Hepatocyte (in vitro differentiated cells): ENCODE data around the gene GMDS. TPM values are rescaled to one million over a fixed set of nuclear protein-coding genes. Genes with fewer than 3 reads are reported as not detected.

Experiments
- DNase-seq: peaks from one replicate; pipeline ENCODE4 v3.0.0-alpha.2; 2016; ENCODE audit warnings: low spot score
- H2AFZ ChIP-seq: fragments of 200-600 bp; sonication (generic); 2 replicates; pipeline ENCODE4 v1.6.0; 2016; ENCODE audit warnings: antibody characterized with exemption, mild to moderate bottlenecking
- H3K27ac ChIP-seq: fragments of 200-600 bp; sonication (generic); 2 replicates; pipeline ENCODE4 v1.5.1; 2016; ENCODE audit warnings: mild to moderate bottlenecking
- H3K27me3 ChIP-seq: fragments of 200-600 bp; sonication (generic); 2 replicates; pipeline ENCODE4 v1.6.1; 2016
- H3K36me3 ChIP-seq: fragments of 200-600 bp; sonication (generic); replicated peaks from 2 replicates; pipeline ENCODE4 v1.5.1; 2016; ENCODE audit warnings: low read depth; ENCODE audit not compliant: insufficient read depth
- H3K4me1 ChIP-seq: fragments of 200-600 bp; sonication (generic); 2 replicates; pipeline ENCODE4 v1.5.1; 2016; ENCODE audit warnings: mild to moderate bottlenecking, moderate library complexity; ENCODE audit not compliant: insufficient read depth
- H3K4me2 ChIP-seq: fragments of 200-600 bp; sonication (generic); 2 replicates; pipeline ENCODE4 v1.6.0; 2016
- H3K4me3 ChIP-seq: fragments of 200-600 bp; sonication (generic); 2 replicates; pipeline ENCODE4 v1.5.1; 2016; ENCODE audit warnings: mild to moderate bottlenecking
- H3K79me2 ChIP-seq: fragments of 200-600 bp; sonication (generic); 2 replicates; pipeline ENCODE4 v1.6.0; 2017; ENCODE audit warnings: mild to moderate bottlenecking
- H3K9me2 ChIP-seq: fragments of 200-600 bp; sonication (generic); replicated peaks from 2 replicates; pipeline ENCODE4 v1.6.0; 2017; ENCODE audit warnings: mild to moderate bottlenecking; ENCODE audit not compliant: insufficient read depth
- H3K9me3 ChIP-seq: fragments of 200-600 bp; sonication (generic); 2 replicates; pipeline ENCODE4 v1.5.1; 2016; ENCODE audit warnings: low read depth, mild to moderate bottlenecking
- H4K20me1 ChIP-seq: fragments of 200-600 bp; sonication (generic); 2 replicates; pipeline ENCODE4 v1.6.0; 2016; ENCODE audit warnings: mild to moderate bottlenecking; ENCODE audit not compliant: insufficient read depth, poor library complexity, severe bottlenecking
- EZH2 ChIP-seq: fragments of 200-600 bp; sonication (generic); IDR thresholded peaks from 2 replicates; pipeline ENCODE4 v1.6.1; 2016; ENCODE audit warnings: antibody characterized with exemption, mild to moderate bottlenecking, borderline replicate concordance
- EZH2phosphoT487 ChIP-seq: fragments of 200-600 bp; sonication (generic); IDR thresholded peaks from one replicate; pipeline ENCODE4 v1.6.1; 2018; ENCODE audit warnings: antibody characterized with exemption, mild to moderate bottlenecking, low read depth, moderate library complexity; ENCODE audit not compliant: unreplicated experiment, severe bottlenecking
- WGBS: methylation state at CpG from one replicate; pipeline ENCODE4 v1.1.6; 2016; ENCODE audit warnings: low lambda C conversion rate; ENCODE audit errors: missing lambda C conversion rate; 5-methylcytosine and 5-hydroxymethylcytosine counted together
- polyA plus RNA-seq: library from polyadenylated mRNA; unstranded; fragments of >200 nt; fragmentation: Nextera tagmentation; extraction: Ambion mirVana; gene quantifications from 2 replicates; pipeline ENCODE4 v1.2.1, GENCODE V29; 2016
- total RNA-seq: library from RNA; depleted of rRNA; stranded (reverse); fragments of >200 nt; gene quantifications from 2 replicates; pipeline ENCODE4 v1.2.3, GENCODE V29; 2014
- TF ChIP-seq, protein P1 (sequence below): fragments of 200-600 bp; sonication (generic); IDR thresholded peaks from 2 replicates; pipeline ENCODE4 v1.5.1; 2016; ENCODE audit warnings: antibody characterized with exemption, mild to moderate bottlenecking; ENCODE audit not compliant: poor library complexity

GMDS gene
- total and polyA plus RNA-seq, 2 experiments from 2014 or later: 20.7 to 32.6 TPM

DNA sequence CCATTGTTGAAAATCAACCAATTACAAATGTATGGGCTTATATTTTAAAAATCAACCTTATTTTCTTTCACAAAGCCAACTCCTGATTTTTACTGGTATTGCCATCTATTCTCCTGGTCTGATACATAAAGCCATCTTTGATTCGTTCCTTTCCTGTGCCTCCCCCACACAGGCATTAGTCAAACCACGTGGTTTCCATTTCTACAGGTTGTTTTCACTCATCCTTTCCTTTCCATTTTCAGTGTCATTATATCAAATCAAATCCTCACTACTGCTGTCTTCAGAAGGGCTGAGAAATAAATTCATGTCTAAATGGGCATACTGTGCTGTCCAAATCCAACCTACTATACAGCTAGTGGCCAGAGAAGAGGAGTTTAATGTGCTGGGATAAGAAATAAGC is 354.4 kb downstream of the GMDS start:
- 92% methylated on average over 2 of the region's 2 CpGs for WGBS
- TF ChIP-seq EZH2: no peak
- TF ChIP-seq, protein P1, sequence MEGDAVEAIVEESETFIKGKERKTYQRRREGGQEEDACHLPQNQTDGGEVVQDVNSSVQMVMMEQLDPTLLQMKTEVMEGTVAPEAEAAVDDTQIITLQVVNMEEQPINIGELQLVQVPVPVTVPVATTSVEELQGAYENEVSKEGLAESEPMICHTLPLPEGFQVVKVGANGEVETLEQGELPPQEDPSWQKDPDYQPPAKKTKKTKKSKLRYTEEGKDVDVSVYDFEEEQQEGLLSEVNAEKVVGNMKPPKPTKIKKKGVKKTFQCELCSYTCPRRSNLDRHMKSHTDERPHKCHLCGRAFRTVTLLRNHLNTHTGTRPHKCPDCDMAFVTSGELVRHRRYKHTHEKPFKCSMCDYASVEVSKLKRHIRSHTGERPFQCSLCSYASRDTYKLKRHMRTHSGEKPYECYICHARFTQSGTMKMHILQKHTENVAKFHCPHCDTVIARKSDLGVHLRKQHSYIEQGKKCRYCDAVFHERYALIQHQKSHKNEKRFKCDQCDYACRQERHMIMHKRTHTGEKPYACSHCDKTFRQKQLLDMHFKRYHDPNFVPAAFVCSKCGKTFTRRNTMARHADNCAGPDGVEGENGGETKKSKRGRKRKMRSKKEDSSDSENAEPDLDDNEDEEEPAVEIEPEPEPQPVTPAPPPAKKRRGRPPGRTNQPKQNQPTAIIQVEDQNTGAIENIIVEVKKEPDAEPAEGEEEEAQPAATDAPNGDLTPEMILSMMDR: no peak
- no peak for TF ChIP-seq EZH2phosphoT487

DNA sequence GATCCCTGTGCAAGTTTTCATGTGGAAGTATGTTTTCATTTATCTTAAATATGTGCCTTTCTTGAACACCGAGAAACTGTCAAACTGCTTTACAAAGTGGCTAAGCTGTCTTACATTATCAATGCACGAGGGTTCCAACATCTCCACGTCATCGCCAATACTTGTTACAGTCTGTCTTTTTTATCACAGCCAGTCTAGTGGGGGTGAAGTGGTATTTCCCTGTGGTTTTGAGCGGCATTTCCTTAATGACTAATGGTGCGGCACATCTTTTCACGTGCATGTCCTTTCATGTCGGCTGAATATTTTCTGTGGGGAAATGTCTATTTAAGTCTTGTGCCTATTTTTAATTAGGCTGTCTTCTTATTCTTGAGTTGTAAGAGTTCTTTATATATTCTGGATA is 355.3 kb downstream of the GMDS start:
- Histone ChIP-seq H3K27me3 (no peaks in the 10 kb centered on the region), H3K79me2 (no peaks in the 10 kb centered on the region), H3K9me2 (no peaks in the 10 kb centered on the region), H3K4me2 (no peak overlapping the region), H3K36me3 (no peaks in the 10 kb centered on the region), H3K4me3 (no peak overlapping the region), H3K27ac (no peak overlapping the region), H4K20me1 (no peaks in the 10 kb centered on the region), H3K9me3 (no peaks in the 10 kb centered on the region), H2AFZ (no peak overlapping the region), H3K4me1 (peaks cover 8% of the 10 kb centered on the region)
- 95% methylated on average over 8 of the region's 8 CpGs for WGBS
- TF ChIP-seq, protein P1: no peak
- TF ChIP-seq EZH2 (no peak), EZH2phosphoT487 (no peak)
- no peak for DNase-seq

More for the DNA sequence above, 354.4 kb downstream of the GMDS start:
- H3K36me3 ChIP-seq: no peaks in the 10 kb centered on the region
- H3K9me2 ChIP-seq: no peaks in the 10 kb centered on the region
- H3K79me2 ChIP-seq: no peaks in the 10 kb centered on the region
- DNase-seq: no peak
- H3K27me3 ChIP-seq: no peaks in the 10 kb centered on the region
- no peaks in the 10 kb centered on the region for H4K20me1 ChIP-seq
- no peak overlapping the region for H3K4me2 ChIP-seq
- H3K4me3 ChIP-seq: no peak overlapping the region
- H3K4me1 ChIP-seq: no peaks in the 10 kb centered on the region
- H3K27ac ChIP-seq: no peak overlapping the region
- no peaks in the 10 kb centered on the region for H3K9me3 ChIP-seq
- H2AFZ ChIP-seq: no peak overlapping the region

- Histone ChIP-seq H2AFZ (no peak overlapping the region), H3K9me3 (no peaks in the 10 kb centered on the region), H4K20me1 (no peaks in the 10 kb centered on the region), H3K4me3 (no peak overlapping the region), H3K4me2 (no peak overlapping the region), H3K4me1 (peaks cover 9% of the 10 kb centered on the region), H3K36me3 (no peaks in the 10 kb centered on the region), H3K27ac (no peak overlapping the region), H3K9me2 (no peaks in the 10 kb centered on the region), H3K79me2 (no peaks in the 10 kb centered on the region), H3K27me3 (no peaks in the 10 kb centered on the region)
- 68% methylated on average over 12 of the region's 12 CpGs for WGBS
- TF ChIP-seq EZH2phosphoT487: no peak
- TF ChIP-seq EZH2: no peak
- TF ChIP-seq, protein P1: no peak
- no peak for DNase-seq
These were observed 359.8 kb downstream of the GMDS start for GRCh38 chr6:1885576-1886011.

- Histone ChIP-seq H3K9me2 (no peaks in the 10 kb centered on the region), H4K20me1 (no peaks in the 10 kb centered on the region), H3K27ac (no peak overlapping the region), H3K27me3 (no peaks in the 10 kb centered on the region), H3K4me3 (no peak overlapping the region), H3K4me1 (peaks cover 9% of the 10 kb centered on the region), H2AFZ (no peak overlapping the region), H3K36me3 (no peaks in the 10 kb centered on the region), H3K79me2 (no peaks in the 10 kb centered on the region), H3K9me3 (no peaks in the 10 kb centered on the region), H3K4me2 (no peak overlapping the region)
- DNase-seq: no peak
- 74% methylated on average over 2 of the region's 2 CpGs for WGBS
- no peak for TF ChIP-seq EZH2
- TF ChIP-seq, protein P1: no peak
- no peak for TF ChIP-seq EZH2phosphoT487
These were observed 361.1 kb downstream of the GMDS start for GRCh38 chr6:1884313-1884712.
